Left lung (tissue), 10 donors: Measurements from ENCODE around the gene CLRN3. TPM values are rescaled to one million over a fixed set of nuclear protein-coding genes. Genes with fewer than 3 reads are reported as not detected.

ENCODE experiments used
- ATAC-seq: fragments of 200-7000 bp; cut with Tn5 transposase; one replicate; pipeline ENCODE4 v1.9.1; 2020; ENCODE audit warnings: moderate library complexity
- DNase-seq, 4 donors: peaks; one replicate each; pipeline ENCODE4 v3.0.0-alpha.2; 2013 to 2020
- H3K27ac ChIP-seq, 2 donors: fragments of 200-600 bp; sonication (generic) in 1 of 2; one replicate each; pipeline versions ENCODE4 v1.5.0 to v1.8.0; 2020 to 2021
- H3K27me3 ChIP-seq, 2 donors: fragments of 200-600 bp; sonication (generic) in 1 of 2; one replicate each; pipeline versions ENCODE4 v1.5.0 to v1.8.0; 2020 to 2021
- H3K36me3 ChIP-seq, 2 donors: fragments of 200-600 bp; sonication (generic) in 1 of 2; one replicate each; pipeline versions ENCODE4 v1.5.0 to v1.8.0; 2020 to 2021
- H3K4me1 ChIP-seq, 2 donors: fragments of 200-600 bp; one replicate each; pipeline ENCODE4 v1.8.0; 2021
- H3K4me3 ChIP-seq, 2 donors: fragments of 200-600 bp; sonication (generic) in 1 of 2; one replicate each; pipeline versions ENCODE4 v1.5.0 to v1.8.0; 2020 to 2021; ENCODE audit warnings: mild to moderate bottlenecking in 1 of 2
- H3K9me3 ChIP-seq, 2 donors: fragments of 200-600 bp; sonication (generic) in 1 of 2; one replicate each; pipeline versions ENCODE4 v1.5.0 to v1.8.0; 2020 to 2021
- CTCF ChIP-seq, 2 donors: fragments of 200-600 bp; sonication (generic) in 1 of 2; IDR thresholded peaks; one replicate each; pipeline versions ENCODE4 v1.5.0 to v1.8.0; 2021; ENCODE audit warnings: antibody characterized with exemption in 2 of 2
- intact Hi-C, 2 donors: fragments of 100-400 bp; cut with DNase I; formaldehyde crosslinking; loops; one replicate each; pipeline versions ENCODE4 v1.11.2 to v1.14.2; 2022
- polyA plus RNA-seq, 6 donors: library from polyadenylated mRNA; unstranded; fragments of 120-200 nt; gene quantifications; one replicate each; pipeline ENCODE4 v1.2.1, GENCODE V29; 2013; ENCODE audit not compliant: insufficient read length in 6 of 6
- total RNA-seq, 2 donors: library from RNA; stranded (reverse); fragmentation: NEBNext Ultra II Directional; extraction: Animal tissue kit (Norgen Biotek cat#: 25700); gene quantifications; one replicate each; pipeline ENCODE4 v1.2.1, GENCODE V29; 2021
- donor health status: DM: no; HTN: yes; CAD: no.
- donor health status: DM: no; HTN: no; CAD: no.

The CLRN3 gene
- total and polyA plus RNA-seq, 8 donors, result 0.13 to 0.27 TPM; not detected in 6

- TF ChIP-seq CTCF (IDR thresholded peaks at IDR 0.05), result no peak
- H3K27me3 ChIP-seq, result no peaks in the 10 kb centered on the region
- no peak overlapping the region for H3K27ac ChIP-seq
- no peak for ATAC-seq
- H3K4me3 ChIP-seq, result no peak overlapping the region
- intact Hi-C loops, result no loop called here
- H3K9me3 ChIP-seq, result no peaks in the 10 kb centered on the region
- peaks cover 3 to 22% of the 10 kb centered on the region in 2 donors for H3K4me1 ChIP-seq
- no peak for DNase-seq
- H3K36me3 ChIP-seq, result no peaks in the 10 kb centered on the region
Measured at GRCh38 chr10:127887541-127888415, 5.0 kb downstream of the CLRN3 start.

GRCh38 chr10:127886371-127887051 is 6.2 kb downstream of the CLRN3 start:
- Histone ChIP-seq H3K4me1 (peaks cover 3 to 33% of the 10 kb centered on the region in 2 donors), H3K27me3 (no peaks in the 10 kb centered on the region), H3K27ac (no peak overlapping the region), H3K9me3 (no peaks in the 10 kb centered on the region), H3K36me3 (no peaks in the 10 kb centered on the region), H3K4me3 (no peak overlapping the region)
- TF ChIP-seq CTCF (IDR thresholded peaks at IDR 0.05), result no peak
- intact Hi-C loops, result no loop called here
- ATAC-seq, result no peak
- DNase-seq, result no peak

- no peak overlapping the region for H3K4me3 ChIP-seq
- intact Hi-C loops, result no loop called here
- H3K9me3 ChIP-seq, result no peaks in the 10 kb centered on the region
- H3K27me3 ChIP-seq, result no peaks in the 10 kb centered on the region
- no peak overlapping the region for H3K27ac ChIP-seq
- no peak for TF ChIP-seq CTCF (IDR thresholded peaks at IDR 0.05)
- no peaks in the 10 kb centered on the region for H3K36me3 ChIP-seq
- peaks cover 3 to 44% of the 10 kb centered on the region in 2 donors for H3K4me1 ChIP-seq
- DNase-seq (no peak), ATAC-seq (no peak)
Measured at GRCh38 chr10:127884501-127884900, 8.2 kb downstream of the CLRN3 start.

- no peaks in the 10 kb centered on the region for H3K36me3 ChIP-seq
- intact Hi-C loops, result no loop called here
- H3K4me3 ChIP-seq, result no peak overlapping the region
- H3K4me1 ChIP-seq, result peaks cover 0 to 44% of the 10 kb centered on the region in 2 donors
- H3K27ac ChIP-seq, result no peak overlapping the region
- TF ChIP-seq CTCF (IDR thresholded peaks at IDR 0.05), result no peak
- ATAC-seq (no peak), DNase-seq (no peak)
- H3K27me3 ChIP-seq, result no peaks in the 10 kb centered on the region
- H3K9me3 ChIP-seq, result no peaks in the 10 kb centered on the region
Measured at GRCh38 chr10:127883516-127883915, 9.2 kb downstream of the CLRN3 start.

GRCh38 chr10:127882801-127883459 is 9.8 kb downstream of the CLRN3 start:
- H3K27me3 ChIP-seq, result no peaks in the 10 kb centered on the region
- H3K4me1 ChIP-seq, result peaks cover 0 to 50% of the 10 kb centered on the region in 2 donors
- H3K27ac ChIP-seq, result no peak overlapping the region
- intact Hi-C loops, result no loop called here
- DNase-seq (no peak), ATAC-seq (peak; percentile 24)
- no peak overlapping the region for H3K4me3 ChIP-seq
- no peaks in the 10 kb centered on the region for H3K9me3 ChIP-seq
- no peak for TF ChIP-seq CTCF (IDR thresholded peaks at IDR 0.05)
- H3K36me3 ChIP-seq, result no peaks in the 10 kb centered on the region
